Stimulated activated CD8-positive, alpha-beta memory T cell treated with anti-CD3 and anti-CD28 coated beads, Interleukin-7, amount 100 ng/mL, for 48 hours (primary cell): ENCODE results near the gene MYOF.
"Not testable (repeated sequence)": the region's sequence is repeated elsewhere in the genome, so short reads cannot be mapped to it uniquely, and the experiment has no call there.

ENCODE experiments used
- DNase-seq, 2 donors: peaks; one replicate each; pipeline ENCODE4 v3.0.0-alpha.2; 2020; ENCODE audit warnings: low read depth in 1 of 2; ENCODE audit errors: extremely low read depth in 1 of 2

MYOF gene

GRCh38 chr10:93358398-93358797 is 123.7 kb downstream of the MYOF start:
- not testable (repeated sequence) for DNase-seq

DNA sequence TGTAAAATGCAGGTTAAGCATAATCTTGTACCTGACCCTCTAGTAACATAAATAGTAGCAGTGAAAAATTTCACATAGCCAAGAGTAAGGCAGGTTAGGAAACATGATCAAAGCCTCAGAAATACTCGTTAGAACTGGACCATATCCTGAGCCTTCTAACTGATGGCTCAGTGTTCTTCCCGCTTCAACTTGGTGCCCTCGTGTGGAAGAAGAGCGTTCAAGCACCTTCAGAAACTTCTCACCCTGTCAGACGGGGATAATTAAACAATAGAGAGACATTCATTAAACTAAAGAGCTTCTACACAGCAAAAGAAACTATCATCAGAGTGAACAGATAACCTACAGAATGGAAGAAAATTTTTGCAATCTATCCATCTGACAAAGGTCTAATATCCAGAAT is 124.5 kb downstream of the MYOF start:
- no peak for DNase-seq

- DNase-seq: no peak
Observed at GRCh38 chr10:93356516-93356915, 125.6 kb downstream of the MYOF start.

GRCh38 chr10:93352638-93353383 is 129.3 kb downstream of the MYOF start:
- DNase-seq: no peak

DNA sequence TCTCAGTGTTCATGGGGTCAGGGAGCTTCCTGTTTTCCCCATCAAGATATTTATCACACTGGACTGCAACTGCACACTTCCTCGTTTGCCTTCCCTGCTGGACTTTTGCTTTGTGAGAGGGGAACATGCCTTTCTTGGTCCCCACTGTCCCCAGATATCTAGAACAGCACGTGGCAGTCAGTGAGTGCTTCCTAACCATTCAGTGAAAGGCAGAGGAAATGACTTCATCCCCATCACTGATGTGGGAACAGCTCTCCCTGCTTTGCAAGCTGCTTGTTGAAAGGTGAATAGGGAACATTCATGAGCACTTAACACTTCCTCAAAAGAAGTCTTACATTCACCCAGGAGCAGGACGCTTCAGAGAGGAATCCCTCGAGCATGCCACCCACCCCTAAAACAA is 135.4 kb downstream of the MYOF start:
- DNase-seq: no peak

GRCh38 chr10:93346108-93346507 is 136.0 kb downstream of the MYOF start:
- no peak for DNase-seq

DNA sequence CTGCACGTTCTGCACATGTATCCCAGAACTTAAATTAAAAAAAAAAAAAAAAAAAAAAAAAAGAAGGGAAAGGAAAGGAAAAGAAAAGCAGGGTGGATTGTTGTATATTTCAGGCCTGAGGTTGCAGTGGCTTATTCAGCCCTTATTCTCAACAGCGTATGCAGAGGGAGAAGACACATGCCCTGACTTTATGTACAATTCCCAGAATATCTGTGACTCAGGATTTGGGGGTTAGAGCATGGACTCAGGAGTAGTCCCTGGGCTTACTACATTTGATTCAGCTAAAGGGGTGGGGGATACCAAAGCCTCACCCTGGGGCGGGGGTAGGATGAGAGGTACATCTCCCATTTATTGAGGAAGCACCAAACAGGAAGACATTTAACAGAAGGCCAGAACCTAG is 137.4 kb downstream of the MYOF start:
- no peak for DNase-seq

DNA sequence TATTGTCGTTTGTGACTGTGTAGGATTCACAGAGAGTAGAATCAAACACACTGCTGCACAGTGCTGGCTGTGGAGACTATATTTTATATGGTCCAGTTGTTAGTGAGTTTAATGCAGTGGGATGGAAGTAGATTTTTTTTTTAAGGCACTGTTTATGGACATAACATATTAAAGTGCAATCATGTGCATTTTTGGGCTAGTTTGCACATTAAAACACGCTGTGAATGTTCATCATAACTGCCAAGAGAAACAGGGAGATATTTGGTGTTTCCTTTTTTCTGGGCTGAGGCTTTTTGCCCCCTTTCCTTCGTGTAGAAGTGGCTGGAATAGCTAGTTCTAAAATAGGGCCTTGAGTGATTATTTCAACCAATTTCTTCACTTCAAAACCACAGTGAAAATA is 139.2 kb downstream of the MYOF start:
- no peak for DNase-seq

DNA sequence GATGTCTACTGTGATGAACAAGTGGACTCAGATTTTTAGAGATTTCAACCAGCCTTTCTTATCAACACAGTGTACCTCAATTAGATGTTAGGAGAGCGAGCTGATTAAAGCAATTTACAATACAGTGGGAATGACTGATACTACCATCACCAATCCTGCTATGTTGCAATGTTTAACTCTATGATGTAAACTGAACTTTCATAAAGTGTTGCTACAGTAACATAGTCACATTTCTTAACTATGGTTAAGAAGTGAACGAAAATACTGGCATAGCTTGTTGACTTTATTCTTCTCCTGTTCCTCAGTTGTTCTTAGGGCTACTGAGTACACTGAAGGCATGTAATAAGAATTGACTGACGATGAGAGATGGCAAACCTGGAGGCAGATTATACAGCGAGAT is 139.8 kb downstream of the MYOF start:
- DNase-seq: no peak

DNA sequence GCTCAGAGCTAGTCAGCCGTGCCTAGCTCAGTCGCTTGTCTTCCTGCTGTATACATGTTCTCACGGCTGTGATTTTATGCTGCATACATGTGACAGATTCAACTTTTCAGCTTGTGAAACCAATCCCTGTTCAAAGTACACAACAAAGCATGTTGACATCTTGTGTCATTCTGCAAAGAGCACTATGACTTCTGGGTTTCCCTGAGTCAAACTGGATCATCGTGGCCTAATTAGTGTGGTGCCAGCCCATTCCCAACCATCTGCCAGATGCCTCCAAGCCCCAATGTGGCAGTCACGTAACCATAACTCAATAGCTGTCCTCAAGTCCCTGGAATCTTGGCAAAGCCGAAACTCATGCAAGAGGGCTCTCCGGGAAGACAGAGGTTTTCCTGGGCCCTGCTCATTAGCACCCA is 144.8 kb downstream of the MYOF start:
- no peak for DNase-seq

- no peak for DNase-seq
Observed at GRCh38 chr10:93336678-93337077, 145.5 kb downstream of the MYOF start.

GRCh38 chr10:93336110-93336509 is 146.0 kb downstream of the MYOF start:
- no peak for DNase-seq

DNA sequence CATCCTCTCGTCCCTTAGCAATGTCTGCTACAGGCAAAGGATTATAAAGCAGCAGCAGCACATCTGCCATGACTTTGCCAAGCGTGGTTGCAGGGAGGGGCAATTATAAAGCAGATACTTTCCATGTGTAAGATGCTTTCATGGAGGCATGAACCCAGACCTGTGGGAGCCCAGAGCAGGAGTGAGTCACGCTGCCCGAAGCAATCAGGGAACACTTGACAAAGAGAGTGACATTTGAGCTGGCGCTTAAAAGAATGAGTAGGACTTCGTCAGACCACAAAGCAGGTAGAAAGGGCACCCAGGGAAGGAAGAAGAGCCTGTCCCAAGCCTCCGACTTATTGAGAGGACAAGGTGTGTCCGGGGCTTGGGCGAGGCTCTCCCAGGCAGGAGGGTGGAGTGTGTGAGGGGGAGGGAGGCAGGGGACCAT is 147.2 kb downstream of the MYOF start:
- no peak for DNase-seq

GRCh38 chr10:93334181-93334580 is 148.0 kb downstream of the MYOF start:
- DNase-seq: no peak

- DNase-seq: no peak
Observed at GRCh38 chr10:93333278-93333978, 148.7 kb downstream of the MYOF start.

DNA sequence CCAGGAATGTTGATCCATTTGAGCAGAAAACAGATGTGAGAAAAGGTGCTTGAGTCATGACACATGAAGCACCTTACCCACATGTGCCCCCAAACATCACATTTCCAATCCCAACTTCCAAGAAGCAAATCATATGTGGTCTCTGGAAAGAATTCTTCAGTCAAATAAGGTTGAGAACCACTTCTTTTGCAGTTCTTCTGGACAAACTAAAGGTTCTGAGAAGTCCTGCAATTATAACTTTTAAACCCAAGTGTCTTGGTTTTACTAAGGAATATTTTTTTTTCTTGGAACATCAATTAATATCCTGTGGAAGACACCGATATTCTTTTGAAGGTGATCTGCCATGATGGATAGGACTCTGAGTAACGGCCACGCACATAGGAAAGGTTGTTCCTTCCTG is 151.3 kb downstream of the MYOF start:
- no peak for DNase-seq

- no peak for DNase-seq
Observed at GRCh38 chr10:93319896-93320295, 162.2 kb downstream of the MYOF start.

DNA sequence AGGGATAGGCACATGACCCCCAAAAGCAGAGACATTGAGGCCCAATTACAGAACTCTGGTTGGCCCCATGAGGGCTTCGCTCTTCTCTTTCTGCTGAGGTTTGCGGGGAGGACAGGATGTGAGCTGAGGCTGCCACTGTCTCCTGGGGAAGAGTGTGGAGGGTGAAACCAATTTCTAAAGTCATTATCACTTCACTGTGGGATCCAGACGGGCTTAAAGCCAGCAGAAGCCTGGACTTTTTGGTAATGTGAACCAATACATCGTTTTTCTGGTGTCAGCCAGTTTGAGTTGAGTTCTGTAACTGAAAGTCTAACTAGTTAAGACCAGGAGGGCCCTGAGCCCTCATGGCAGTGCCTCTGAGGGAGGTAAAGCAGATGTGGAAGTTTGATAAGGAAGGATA is 163.0 kb downstream of the MYOF start:
- no peak for DNase-seq

GRCh38 chr10:93315246-93315645 is 166.9 kb downstream of the MYOF start:
- DNase-seq: no peak

- DNase-seq: not testable (repeated sequence)
Observed at GRCh38 chr10:93314656-93315055, 167.5 kb downstream of the MYOF start.

- no peak for DNase-seq
Observed at GRCh38 chr10:93313798-93314197, 168.3 kb downstream of the MYOF start.

DNA sequence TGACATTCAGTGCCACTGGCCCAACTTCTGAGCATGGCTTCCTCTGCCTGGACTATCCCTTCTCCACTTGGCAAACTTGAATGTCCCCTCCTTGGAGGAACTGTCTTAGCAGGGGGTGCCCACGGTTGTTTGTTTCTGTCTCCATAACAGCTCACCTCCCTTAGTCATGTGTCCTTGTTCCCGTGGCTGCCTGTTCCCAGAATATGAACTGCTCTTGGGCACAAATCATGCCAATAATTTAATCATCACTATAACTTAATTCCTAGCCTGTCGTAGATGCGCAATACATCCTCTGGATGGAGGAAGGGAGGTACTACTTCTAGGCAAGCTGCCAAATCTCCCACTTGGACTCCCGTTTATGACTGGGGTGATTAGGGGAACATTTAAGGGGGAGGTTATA is 173.1 kb downstream of the MYOF start:
- DNase-seq: no peak

- no peak for DNase-seq
Observed at GRCh38 chr10:93305122-93305521, 177.0 kb downstream of the MYOF start.
